Stomach smooth muscle (tissue), 2 donors: ENCODE data around the gene IL13RA2.

Experiments used
- H3K27ac ChIP-seq: one replicate; pipeline ENCODE4 v1.7.0; 2013; ENCODE audit warnings: mild to moderate bottlenecking, low read length, inconsistent platforms
- H3K27me3 ChIP-seq, 2 donors: one replicate each; pipeline ENCODE4 v1.7.0; 2013; ENCODE audit warnings: low read length in 2 of 2; ENCODE audit not compliant: insufficient read depth in 2 of 2, control insufficient read depth in 1 of 2
- H3K36me3 ChIP-seq, 2 donors: one replicate each; pipeline ENCODE4 v1.7.0; 2013; ENCODE audit warnings: low read length in 2 of 2; ENCODE audit not compliant: control insufficient read depth in 2 of 2, insufficient read depth in 2 of 2
- H3K4me1 ChIP-seq: one replicate; pipeline ENCODE4 v1.7.0; 2013; ENCODE audit warnings: low read length; ENCODE audit not compliant: control insufficient read depth, insufficient read depth
- H3K4me3 ChIP-seq, 2 donors: one replicate each; pipeline ENCODE4 v1.7.0; 2013; ENCODE audit warnings: low read length in 2 of 2
- H3K9ac ChIP-seq, 2 donors: one replicate each; pipeline ENCODE4 v1.7.0; 2013; ENCODE audit warnings: low read length in 2 of 2, mild to moderate bottlenecking in 1 of 2
- H3K9me3 ChIP-seq, 2 donors: one replicate each; pipeline ENCODE4 v1.7.0; 2013; ENCODE audit warnings: low read length in 2 of 2; ENCODE audit not compliant: control insufficient read depth in 2 of 2
- donor health status: healthy.
- donor health status: Pancreatic carcinoma.

IL13RA2 gene, protein sequence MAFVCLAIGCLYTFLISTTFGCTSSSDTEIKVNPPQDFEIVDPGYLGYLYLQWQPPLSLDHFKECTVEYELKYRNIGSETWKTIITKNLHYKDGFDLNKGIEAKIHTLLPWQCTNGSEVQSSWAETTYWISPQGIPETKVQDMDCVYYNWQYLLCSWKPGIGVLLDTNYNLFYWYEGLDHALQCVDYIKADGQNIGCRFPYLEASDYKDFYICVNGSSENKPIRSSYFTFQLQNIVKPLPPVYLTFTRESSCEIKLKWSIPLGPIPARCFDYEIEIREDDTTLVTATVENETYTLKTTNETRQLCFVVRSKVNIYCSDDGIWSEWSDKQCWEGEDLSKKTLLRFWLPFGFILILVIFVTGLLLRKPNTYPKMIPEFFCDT

DNA sequence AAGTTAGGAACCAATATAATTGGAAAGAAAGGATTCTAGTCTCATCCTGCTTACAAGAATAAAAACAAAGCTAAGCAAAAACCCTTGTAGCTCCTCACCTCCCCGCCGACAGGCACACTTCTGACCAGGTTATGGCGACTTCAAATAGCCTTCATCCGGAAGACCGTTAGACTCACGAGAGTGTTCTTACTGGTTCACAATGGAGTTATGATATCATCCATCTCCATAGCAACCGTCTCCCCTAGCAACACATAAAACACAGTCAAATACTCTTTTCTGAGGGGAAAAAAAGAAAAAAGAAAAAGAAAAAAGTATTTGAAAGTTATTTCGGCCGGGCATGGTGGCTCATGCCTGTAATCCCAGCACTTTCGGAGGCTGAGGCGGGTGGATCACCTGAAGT, at the start of gene IL13RA2:
Gene IL13RA2 (minus strand): TSS at position 162 of the 400 bp plus-strand sequence. CDS start 347 bp downstream, outside the sequence.
- no peak within 1 kb of the TSS for H3K9ac ChIP-seq
- H3K27me3 ChIP-seq, result peaks cover 0 to 3% of the 10 kb centered on the region in 2 donors
- H3K9me3 ChIP-seq, result no peaks in the 10 kb centered on the region
- H3K4me1 ChIP-seq, result no peaks in the 10 kb centered on the region
- no peak within 1 kb of the TSS for H3K4me3 ChIP-seq
- no peak within 1 kb of the TSS for H3K27ac ChIP-seq
- no peaks in the 10 kb centered on the region for H3K36me3 ChIP-seq

DNA sequence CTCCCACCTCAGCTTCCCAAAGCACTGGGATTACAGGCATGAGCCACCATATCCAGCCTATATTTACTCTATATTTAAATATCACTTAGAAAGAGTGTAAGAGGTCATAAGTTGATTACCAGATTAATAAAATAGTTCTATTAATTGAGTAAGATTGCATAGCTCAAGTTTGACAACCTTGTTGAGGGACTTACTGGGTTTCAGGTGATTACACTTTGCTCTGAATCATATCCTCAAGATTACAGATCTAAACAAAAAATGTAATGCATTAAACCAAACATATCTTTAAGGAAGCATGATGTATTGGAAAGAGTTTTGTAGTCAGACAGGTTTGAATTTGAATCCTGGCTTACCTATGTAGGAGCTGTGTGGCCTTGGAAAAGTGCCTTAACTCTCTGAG, 47.9 kb upstream of the IL13RA2 start:
- no peak overlapping the region for H3K9ac ChIP-seq
- no peaks in the 10 kb centered on the region for H3K36me3 ChIP-seq
- peaks cover 0 to 6% of the 10 kb centered on the region in 2 donors for H3K9me3 ChIP-seq
- no peak overlapping the region for H3K4me3 ChIP-seq
- no peak overlapping the region for H3K27ac ChIP-seq
- H3K27me3 ChIP-seq, result no peaks in the 10 kb centered on the region
- no peaks in the 10 kb centered on the region for H3K4me1 ChIP-seq

- no peaks in the 10 kb centered on the region for H3K36me3 ChIP-seq
- peaks cover 0 to 6% of the 10 kb centered on the region in 2 donors for H3K9me3 ChIP-seq
- H3K9ac ChIP-seq, result no peak overlapping the region
- H3K4me3 ChIP-seq, result no peak overlapping the region
- H3K27ac ChIP-seq, result no peak overlapping the region
- H3K27me3 ChIP-seq, result peaks cover 0 to 3% of the 10 kb centered on the region in 2 donors
- no peaks in the 10 kb centered on the region for H3K4me1 ChIP-seq
Observed at GRCh38 chrX:115060013-115060412, 42.6 kb upstream of the IL13RA2 start.

DNA sequence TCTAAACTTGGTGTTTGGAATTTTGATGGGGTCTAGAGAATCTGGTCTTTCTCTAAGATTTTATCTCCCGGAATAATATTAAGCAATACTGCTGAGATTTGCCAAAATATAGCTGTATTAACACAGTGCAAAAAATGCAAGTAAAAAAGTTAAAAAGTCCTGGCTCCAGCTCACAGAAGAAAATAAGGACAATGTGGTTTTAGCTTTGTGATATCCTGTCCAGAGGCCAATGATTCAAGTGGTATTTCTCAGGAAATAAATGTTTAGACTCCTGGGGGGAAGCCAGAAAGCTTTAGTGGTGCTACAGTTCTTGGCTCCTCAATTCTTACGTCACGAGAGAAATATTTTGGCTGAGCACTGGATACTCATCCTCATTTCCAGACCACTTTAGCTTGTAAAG, 40.9 kb upstream of the IL13RA2 start:
- Histone ChIP-seq H3K36me3 (no peaks in the 10 kb centered on the region), H3K9me3 (peaks cover 0 to 6% of the 10 kb centered on the region in 2 donors), H3K27ac (no peak overlapping the region), H3K27me3 (peaks cover 0 to 3% of the 10 kb centered on the region in 2 donors), H3K9ac (no peak overlapping the region), H3K4me3 (no peak overlapping the region), H3K4me1 (no peaks in the 10 kb centered on the region)

GRCh38 chrX:115054876-115055275, 37.5 kb upstream of the IL13RA2 start:
- no peak overlapping the region for H3K4me3 ChIP-seq
- H3K9me3 ChIP-seq, result no peaks in the 10 kb centered on the region
- H3K27ac ChIP-seq, result no peak overlapping the region
- H3K36me3 ChIP-seq, result no peaks in the 10 kb centered on the region
- H3K27me3 ChIP-seq, result peaks cover 0 to 3% of the 10 kb centered on the region in 2 donors
- no peaks in the 10 kb centered on the region for H3K4me1 ChIP-seq
- H3K9ac ChIP-seq, result no peak overlapping the region

DNA sequence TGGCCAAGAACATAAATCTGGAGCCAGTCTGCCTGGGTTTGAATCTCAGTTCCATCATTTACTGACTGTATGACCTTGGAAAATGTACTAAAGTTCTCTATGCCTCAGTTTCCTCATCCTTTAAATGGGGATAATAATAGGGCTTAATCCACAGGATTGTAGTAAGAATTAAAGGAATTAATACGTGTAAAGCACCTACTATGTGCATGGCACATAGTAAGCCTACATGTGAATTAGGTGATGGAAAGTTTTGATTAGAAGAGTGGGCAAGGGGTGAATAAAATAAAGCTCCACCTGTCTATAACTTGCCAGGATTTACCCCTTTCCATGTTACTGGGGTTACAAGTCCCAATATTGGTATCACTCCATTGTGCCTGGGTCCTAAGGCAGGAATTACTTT, 35.8 kb upstream of the IL13RA2 start:
- no peak overlapping the region for H3K9ac ChIP-seq
- no peaks in the 10 kb centered on the region for H3K36me3 ChIP-seq
- H3K27me3 ChIP-seq, result no peaks in the 10 kb centered on the region
- no peak overlapping the region for H3K4me3 ChIP-seq
- H3K4me1 ChIP-seq, result no peaks in the 10 kb centered on the region
- H3K27ac ChIP-seq, result no peak overlapping the region
- H3K9me3 ChIP-seq, result no peaks in the 10 kb centered on the region

DNA sequence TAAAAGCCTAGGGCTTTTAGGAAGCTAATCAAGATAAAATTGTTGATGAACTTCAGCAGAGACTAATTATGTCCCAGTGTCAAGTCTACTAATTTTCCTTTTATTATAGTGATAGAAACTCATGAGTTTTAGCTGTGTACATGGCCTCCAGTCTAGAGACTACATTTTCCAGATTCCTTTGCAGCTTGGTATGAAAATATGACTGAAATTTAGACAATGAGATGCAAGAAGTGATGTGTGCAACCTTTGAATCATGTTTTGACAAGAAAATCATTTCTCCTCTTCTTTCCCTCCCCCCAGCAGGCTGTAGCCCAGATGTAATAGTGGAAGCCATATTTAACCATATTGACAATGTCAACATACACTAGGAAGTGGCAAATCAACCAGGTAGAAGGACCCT, 30.3 kb upstream of the IL13RA2 start:
- no peak overlapping the region for H3K27ac ChIP-seq
- no peaks in the 10 kb centered on the region for H3K36me3 ChIP-seq
- no peaks in the 10 kb centered on the region for H3K9me3 ChIP-seq
- H3K9ac ChIP-seq, result no peak overlapping the region
- no peaks in the 10 kb centered on the region for H3K4me1 ChIP-seq
- no peaks in the 10 kb centered on the region for H3K27me3 ChIP-seq
- H3K4me3 ChIP-seq, result no peak overlapping the region

- H3K27ac ChIP-seq, result no peak overlapping the region
- H3K4me3 ChIP-seq, result no peak overlapping the region
- H3K27me3 ChIP-seq, result no peaks in the 10 kb centered on the region
- H3K9me3 ChIP-seq, result no peaks in the 10 kb centered on the region
- H3K36me3 ChIP-seq, result no peaks in the 10 kb centered on the region
- no peak overlapping the region for H3K9ac ChIP-seq
- no peaks in the 10 kb centered on the region for H3K4me1 ChIP-seq
Observed at GRCh38 chrX:115047181-115047580, 29.8 kb upstream of the IL13RA2 start.

DNA sequence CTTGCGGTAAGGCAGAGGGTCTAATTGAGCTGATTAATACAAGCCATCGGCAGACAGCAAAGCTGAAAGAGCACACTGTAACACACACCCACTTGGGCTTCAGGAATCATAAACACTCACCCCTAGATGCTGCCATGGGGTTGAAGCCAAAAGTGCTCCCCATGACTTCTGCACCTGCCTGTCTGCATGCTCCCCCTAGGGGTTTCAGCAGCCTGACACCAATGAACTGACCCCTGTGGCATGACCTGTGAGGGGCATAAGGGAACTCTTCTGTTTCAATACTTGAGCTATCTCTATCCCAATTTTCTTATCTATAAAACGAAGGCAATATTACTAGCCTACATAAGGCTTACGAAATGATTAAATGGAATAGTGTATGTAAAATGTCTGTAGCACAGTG, 23.0 kb upstream of the IL13RA2 start:
- Histone ChIP-seq H3K4me1 (no peaks in the 10 kb centered on the region), H3K4me3 (no peak overlapping the region), H3K27ac (no peak overlapping the region), H3K27me3 (peaks cover 0 to 5% of the 10 kb centered on the region in 2 donors), H3K9ac (no peak overlapping the region), H3K36me3 (no peaks in the 10 kb centered on the region), H3K9me3 (no peaks in the 10 kb centered on the region)

DNA sequence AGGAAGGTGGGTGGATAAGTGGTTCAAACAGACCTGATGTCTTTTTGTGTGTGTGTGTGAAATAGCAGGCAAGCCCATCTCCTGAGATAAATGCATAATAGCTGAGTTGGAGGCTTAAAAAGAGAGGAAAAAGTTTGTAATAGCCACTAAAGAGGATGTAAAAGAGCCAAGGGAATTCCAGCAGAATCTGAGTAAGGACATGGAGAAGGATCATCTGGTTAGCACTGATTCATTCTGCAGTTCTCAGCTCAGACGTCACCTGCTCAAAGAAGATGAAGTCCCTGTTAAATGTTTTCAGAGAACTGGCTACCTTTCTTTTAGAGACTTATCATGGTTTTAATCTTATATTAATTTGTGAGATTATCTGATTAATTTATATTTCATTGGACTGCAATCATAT, 21.0 kb upstream of the IL13RA2 start:
- Histone ChIP-seq H3K9me3 (no peaks in the 10 kb centered on the region), H3K27ac (no peak overlapping the region), H3K27me3 (peaks cover 0 to 5% of the 10 kb centered on the region in 2 donors)

DNA sequence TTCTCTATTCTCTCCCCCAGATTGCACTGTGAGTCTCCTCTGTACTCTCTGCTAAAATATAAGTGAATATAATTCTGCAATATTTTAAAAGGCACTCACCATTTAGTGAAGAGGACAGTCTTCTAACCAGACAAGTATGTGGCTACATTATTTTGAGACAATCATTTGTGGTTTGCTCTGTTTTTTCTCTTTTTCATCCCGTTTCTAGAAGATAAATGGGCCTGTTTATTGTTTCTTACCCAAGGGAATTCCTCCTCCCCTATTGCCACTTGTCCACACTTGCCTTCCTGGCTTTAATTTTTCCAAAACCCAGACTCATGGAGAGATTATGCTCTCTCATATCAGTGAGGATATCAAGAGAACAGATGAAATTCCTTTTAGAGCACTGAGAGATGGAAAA, 18.6 kb upstream of the IL13RA2 start:
- H3K9ac ChIP-seq, result no peak overlapping the region
- H3K27ac ChIP-seq, result no peak overlapping the region
- no peaks in the 10 kb centered on the region for H3K4me1 ChIP-seq
- H3K4me3 ChIP-seq, result no peak overlapping the region
- H3K27me3 ChIP-seq, result peaks cover 0 to 5% of the 10 kb centered on the region in 2 donors
- no peaks in the 10 kb centered on the region for H3K9me3 ChIP-seq
- no peaks in the 10 kb centered on the region for H3K36me3 ChIP-seq

More for the DNA sequence above, 21.0 kb upstream of the IL13RA2 start:
- H3K36me3 ChIP-seq, result no peaks in the 10 kb centered on the region
- H3K4me3 ChIP-seq, result no peak overlapping the region
- H3K9ac ChIP-seq, result no peak overlapping the region
- no peaks in the 10 kb centered on the region for H3K4me1 ChIP-seq
